GM19099 (cell line): ENCODE data around the gene DNAJC5.

ENCODE experiments used
- POLR2A ChIP-seq: IDR thresholded peaks from 3 replicates; pipeline ENCODE4 v1.6.1; 2011; ENCODE audit warnings: low read depth; ENCODE audit not compliant: insufficient read length; ENCODE audit errors: extremely low read depth

Gene DNAJC5

GRCh38 chr20:63893999-63894357, 948 bp upstream of the DNAJC5 start:
- no peak for TF ChIP-seq POLR2A

GRCh38 chr20:63895202-63895951, 451 bp downstream of the DNAJC5 start:
- TF ChIP-seq POLR2A = peak; percentile 52

GRCh38 chr20:63895952-63896263, 982 bp downstream of the DNAJC5 start:
- no peak for TF ChIP-seq POLR2A

GRCh38 chr20:63896264-63897105, 1.6 kb downstream of the DNAJC5 start:
- no peak for TF ChIP-seq POLR2A

GRCh38 chr20:63897978-63898561, 3.1 kb downstream of the DNAJC5 start:
- no peak for TF ChIP-seq POLR2A

GRCh38 chr20:63898882-63899558, 4.1 kb downstream of the DNAJC5 start:
- TF ChIP-seq POLR2A = no peak

- TF ChIP-seq POLR2A = no peak
Observed at GRCh38 chr20:63900413-63900812, 5.5 kb downstream of the DNAJC5 start.

- no peak for TF ChIP-seq POLR2A
Observed at GRCh38 chr20:63903796-63904561, 9.1 kb downstream of the DNAJC5 start.

GRCh38 chr20:63908008-63908682, 13.2 kb downstream of the DNAJC5 start:
- no peak for TF ChIP-seq POLR2A

- no peak for TF ChIP-seq POLR2A
Observed at GRCh38 chr20:63911176-63911575, 16.2 kb downstream of the DNAJC5 start.

- no peak for TF ChIP-seq POLR2A
Observed at GRCh38 chr20:63913768-63914167, 18.8 kb downstream of the DNAJC5 start.

- no peak for TF ChIP-seq POLR2A
Observed at GRCh38 chr20:63915471-63915870, 20.5 kb downstream of the DNAJC5 start.

- TF ChIP-seq POLR2A = no peak
Observed at GRCh38 chr20:63917811-63918210, 22.9 kb downstream of the DNAJC5 start.

GRCh38 chr20:63919130-63919529, 24.2 kb downstream of the DNAJC5 start:
- TF ChIP-seq POLR2A = no peak
